ENCODE data around the gene NDUFB2. TPM values are rescaled to one million over a fixed set of nuclear protein-coding genes. Genes with fewer than 3 reads are reported as not detected.

Gene NDUFB2
- total RNA-seq, 1 donor from 2014 or later = 35.9 TPM

GRCh38 chr7:140723574-140723973, 27.1 kb downstream of the NDUFB2 start:
- intact Hi-C loops (cut with DNase I) = no loop called here
- no peaks in the 10 kb centered on the region for H3K27me3 ChIP-seq
- H3K27ac ChIP-seq = no peak overlapping the region
- DNase-seq (ENCODE audit: low spot score in 2 of 2) = no peak
- H3K4me1 ChIP-seq = no peaks in the 10 kb centered on the region
- H3K9me3 ChIP-seq = no peaks in the 10 kb centered on the region
- no peak for TF ChIP-seq CTCF (IDR thresholded peaks at IDR 0.05)
- H3K4me3 ChIP-seq = no peak overlapping the region
- peaks cover 0 to 11% of the 10 kb centered on the region in 2 donors for H3K36me3 ChIP-seq

GRCh38 chr7:140724706-140725105, 28.2 kb downstream of the NDUFB2 start:
- no peaks in the 10 kb centered on the region for H3K4me1 ChIP-seq
- H3K27ac ChIP-seq = no peak overlapping the region
- peaks cover 0 to 11% of the 10 kb centered on the region in 2 donors for H3K36me3 ChIP-seq
- H3K9me3 ChIP-seq = no peaks in the 10 kb centered on the region
- TF ChIP-seq CTCF (IDR thresholded peaks at IDR 0.05) = no peak
- intact Hi-C loops (cut with DNase I) = no loop called here
- no peaks in the 10 kb centered on the region for H3K27me3 ChIP-seq
- no peak for DNase-seq (ENCODE audit: low spot score in 2 of 2)
- no peak overlapping the region for H3K4me3 ChIP-seq

GRCh38 chr7:140726281-140726680, 29.8 kb downstream of the NDUFB2 start:
- H3K4me1 ChIP-seq = no peaks in the 10 kb centered on the region
- no peak for TF ChIP-seq CTCF (IDR thresholded peaks at IDR 0.05)
- H3K36me3 ChIP-seq = peaks cover 0 to 13% of the 10 kb centered on the region in 2 donors
- intact Hi-C loops (cut with DNase I) = no loop called here
- no peak overlapping the region for H3K4me3 ChIP-seq
- no peaks in the 10 kb centered on the region for H3K27me3 ChIP-seq
- DNase-seq (ENCODE audit: low spot score in 2 of 2) = no peak
- no peaks in the 10 kb centered on the region for H3K9me3 ChIP-seq
- no peak overlapping the region for H3K27ac ChIP-seq

GRCh38 chr7:140732416-140732815, 35.9 kb downstream of the NDUFB2 start:
- Histone ChIP-seq H3K4me3 (no peak overlapping the region), H3K9me3 (no peaks in the 10 kb centered on the region), H3K27ac (no peak overlapping the region), H3K4me1 (no peaks in the 10 kb centered on the region), H3K27me3 (no peaks in the 10 kb centered on the region), H3K36me3 (peaks cover 4 to 12% of the 10 kb centered on the region in 2 donors)
- no peak for TF ChIP-seq CTCF (IDR thresholded peaks at IDR 0.05)
- intact Hi-C loops (cut with DNase I) = no loop called here
- DNase-seq (ENCODE audit: low spot score in 2 of 2) = no peak

- peaks cover 12 to 17% of the 10 kb centered on the region in 2 donors for H3K36me3 ChIP-seq
Measured at GRCh38 chr7:140734096-140734495, 37.6 kb downstream of the NDUFB2 start.

More at GRCh38 chr7:140734096-140734495, 37.6 kb downstream of the NDUFB2 start:
- no peaks in the 10 kb centered on the region for H3K27me3 ChIP-seq
- no peaks in the 10 kb centered on the region for H3K9me3 ChIP-seq
- no peak for TF ChIP-seq CTCF (IDR thresholded peaks at IDR 0.05)
- intact Hi-C loops (cut with DNase I) = no loop called here
- DNase-seq (ENCODE audit: low spot score in 2 of 2) = no peak
- no peak overlapping the region for H3K4me3 ChIP-seq
- H3K27ac ChIP-seq = no peak overlapping the region
- H3K4me1 ChIP-seq = no peaks in the 10 kb centered on the region
